ENCODE data around the gene CACNA1B.

CACNA1B gene

GRCh38 chr9:137982200-137982599, 104.6 kb downstream of the CACNA1B start:
- no peaks in the 10 kb centered on the region for H3K4me1 Mint-ChIP-seq
- no peaks in the 10 kb centered on the region for H3K36me3 Mint-ChIP-seq (ENCODE audit: low read depth)
- peaks cover 2% of the 10 kb centered on the region for H3K9me3 Mint-ChIP-seq
- peaks cover 12% of the 10 kb centered on the region for H3K27me3 Mint-ChIP-seq (ENCODE audit: low read depth)
- H3K4me3 Mint-ChIP-seq = no peak overlapping the region
- no peak overlapping the region for H3K27ac Mint-ChIP-seq
- TF ChIP-seq CTCF (IDR thresholded peaks at IDR 0.05; ENCODE audit: unreplicated experiment in 3 of 3) = no peak

- no peak for TF ChIP-seq CTCF (IDR thresholded peaks at IDR 0.05; ENCODE audit: unreplicated experiment in 3 of 3)
- Mint-ChIP-seq H3K9me3 (peaks cover 3% of the 10 kb centered on the region), H3K36me3 (ENCODE audit: low read depth) (no peaks in the 10 kb centered on the region), H3K4me1 (no peaks in the 10 kb centered on the region), H3K4me3 (no peak overlapping the region), H3K27ac (no peak overlapping the region), H3K27me3 (ENCODE audit: low read depth) (peaks cover 8% of the 10 kb centered on the region)
These were observed 106.4 kb downstream of the CACNA1B start for GRCh38 chr9:137984005-137984404.

GRCh38 chr9:137984520-137985257, 107.1 kb downstream of the CACNA1B start:
- Mint-ChIP-seq H3K36me3 (ENCODE audit: low read depth) (no peaks in the 10 kb centered on the region), H3K27me3 (ENCODE audit: low read depth) (peaks cover 6% of the 10 kb centered on the region), H3K4me3 (no peak overlapping the region), H3K9me3 (peaks cover 10% of the 10 kb centered on the region), H3K27ac (no peak overlapping the region), H3K4me1 (no peaks in the 10 kb centered on the region)
- no peak for TF ChIP-seq CTCF (IDR thresholded peaks at IDR 0.05; ENCODE audit: unreplicated experiment in 3 of 3)

- H3K36me3 Mint-ChIP-seq (ENCODE audit: low read depth) = no peaks in the 10 kb centered on the region
- H3K4me3 Mint-ChIP-seq = no peak overlapping the region
- no peak overlapping the region for H3K27ac Mint-ChIP-seq
- TF ChIP-seq CTCF (IDR thresholded peaks at IDR 0.05; ENCODE audit: unreplicated experiment in 3 of 3) = no peak
- peaks cover 10% of the 10 kb centered on the region for H3K27me3 Mint-ChIP-seq (ENCODE audit: low read depth)
- peaks cover 12% of the 10 kb centered on the region for H3K9me3 Mint-ChIP-seq
- no peaks in the 10 kb centered on the region for H3K4me1 Mint-ChIP-seq
These were observed 108.1 kb downstream of the CACNA1B start for GRCh38 chr9:137985637-137986071.

- no peak overlapping the region for H3K27ac Mint-ChIP-seq
- H3K9me3 Mint-ChIP-seq = peaks cover 12% of the 10 kb centered on the region
- peaks cover 16% of the 10 kb centered on the region for H3K27me3 Mint-ChIP-seq (ENCODE audit: low read depth)
- no peak for TF ChIP-seq CTCF (IDR thresholded peaks at IDR 0.05; ENCODE audit: unreplicated experiment in 3 of 3)
- H3K4me1 Mint-ChIP-seq = no peaks in the 10 kb centered on the region
- H3K4me3 Mint-ChIP-seq = no peak overlapping the region
- H3K36me3 Mint-ChIP-seq (ENCODE audit: low read depth) = no peaks in the 10 kb centered on the region
These were observed 108.9 kb downstream of the CACNA1B start for GRCh38 chr9:137986268-137987099.
